Measurements from ENCODE around the gene PPP1R37.

Gene PPP1R37

GRCh38 chr19:45144431-45145269 is 51.7 kb downstream of the PPP1R37 start:
- TF ChIP-seq CTCF (IDR thresholded peaks at IDR 0.05) = no peak
- intact Hi-C loops (cut with DNase I; ENCODE audit: low total_unique reads) = no loop called here
- Histone ChIP-seq H3K9me3 (no peaks in the 10 kb centered on the region), H3K27ac (no peak overlapping the region), H3K27me3 (peaks cover 0 to 6% of the 10 kb centered on the region in 2 donors), H3K36me3 (peaks cover 52 to 79% (median 66%) of the 10 kb centered on the region in 3 donors), H3K4me3 (no peak overlapping the region), H3K4me1 (no peaks in the 10 kb centered on the region)
- DNase-seq = no peak

GRCh38 chr19:45145270-45146189 is 52.6 kb downstream of the PPP1R37 start:
- Histone ChIP-seq H3K36me3 (peaks cover 49 to 76% (median 66%) of the 10 kb centered on the region in 3 donors), H3K4me3 (no peak overlapping the region), H3K27ac (no peak overlapping the region), H3K9me3 (no peaks in the 10 kb centered on the region), H3K4me1 (no peaks in the 10 kb centered on the region), H3K27me3 (peaks cover 0 to 14% of the 10 kb centered on the region in 2 donors)
- intact Hi-C loops (cut with DNase I; ENCODE audit: low total_unique reads) = no loop called here
- DNase-seq = no peak
- TF ChIP-seq CTCF (IDR thresholded peaks at IDR 0.05) = no peak

- H3K4me3 ChIP-seq = no peak overlapping the region
- DNase-seq = no peak
- H3K27me3 ChIP-seq = peaks cover 0 to 22% of the 10 kb centered on the region in 2 donors
- peaks cover 0 to 4% (median 0%) of the 10 kb centered on the region in 4 donors for H3K4me1 ChIP-seq
- TF ChIP-seq CTCF (IDR thresholded peaks at IDR 0.05) = no peak
- no peaks in the 10 kb centered on the region for H3K9me3 ChIP-seq
- peaks cover 42 to 68% (median 64%) of the 10 kb centered on the region in 3 donors for H3K36me3 ChIP-seq
- intact Hi-C loops (cut with DNase I; ENCODE audit: low total_unique reads) = no loop called here
- H3K27ac ChIP-seq = no peak overlapping the region
These were observed 53.3 kb downstream of the PPP1R37 start for GRCh38 chr19:45146251-45146650.

- no peaks in the 10 kb centered on the region for H3K9me3 ChIP-seq
- no peak overlapping the region for H3K4me3 ChIP-seq
- H3K27me3 ChIP-seq = peaks cover 0 to 27% of the 10 kb centered on the region in 2 donors
- H3K4me1 ChIP-seq = peaks cover 0 to 9% (median 4%) of the 10 kb centered on the region in 4 donors
- no peak for TF ChIP-seq CTCF (IDR thresholded peaks at IDR 0.05)
- DNase-seq = no peak
- no peak overlapping the region for H3K27ac ChIP-seq
- intact Hi-C loops (cut with DNase I; ENCODE audit: low total_unique reads) = no loop called here
- peaks cover 37 to 63% (median 59%) of the 10 kb centered on the region in 3 donors for H3K36me3 ChIP-seq
These were observed 53.8 kb downstream of the PPP1R37 start for GRCh38 chr19:45146741-45147205.

GRCh38 chr19:45147835-45148676 is 55.1 kb downstream of the PPP1R37 start:
- Histone ChIP-seq H3K36me3 (peaks cover 31 to 50% (median 46%) of the 10 kb centered on the region in 3 donors), H3K27me3 (peaks cover 0 to 40% of the 10 kb centered on the region in 2 donors), H3K9me3 (no peaks in the 10 kb centered on the region), H3K4me1 (peaks cover 3 to 22% (median 17%) of the 10 kb centered on the region in 4 donors), H3K4me3 (no peak overlapping the region), H3K27ac (no peak overlapping the region)
- TF ChIP-seq CTCF (IDR thresholded peaks at IDR 0.05) = no peak
- intact Hi-C loops (cut with DNase I; ENCODE audit: low total_unique reads) = no loop called here
- DNase-seq = no peak

Data from tibial artery (tissue), 4 donors.